Measurements from ENCODE around the gene CNPY4. TPM values are rescaled to one million over a fixed set of nuclear protein-coding genes. Genes with fewer than 3 reads are reported as not detected.

The CNPY4 gene
- polyA plus RNA-seq, 1 donor (not counting 4 experiments of a cell fraction or from before 2014, with no cell fraction given), result 9.9 TPM

DNA sequence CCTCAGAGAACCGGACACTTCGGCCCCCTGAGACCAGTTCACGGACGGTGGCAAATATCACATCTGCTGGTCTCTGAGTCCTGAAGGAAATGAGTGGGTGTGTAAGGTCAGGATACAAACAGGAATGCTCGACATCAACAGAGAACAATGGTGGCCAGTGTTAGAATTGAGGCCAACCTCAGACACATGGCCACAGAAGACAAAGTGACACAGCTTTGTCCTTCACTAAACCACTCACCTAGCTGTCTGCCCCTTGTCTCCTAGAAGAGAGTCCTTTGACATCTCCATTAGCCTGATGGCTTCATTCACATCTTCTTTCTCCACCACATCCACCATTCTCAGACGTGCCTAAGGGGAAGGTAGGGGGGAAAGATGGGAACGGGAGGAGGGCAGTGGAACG is 26.4 kb upstream of the CNPY4 start:
- FAIRE-seq, result no peak
- H3K9ac ChIP-seq (ENCODE audit: control insufficient read depth, extremely low read depth, insufficient read depth, low read length), result no peak overlapping the region
- H3K79me2 ChIP-seq (ENCODE audit: control insufficient read depth, insufficient read depth, low read length), result peaks cover 24% of the 10 kb centered on the region

GRCh38 chr7:100093498-100093897 is 25.9 kb upstream of the CNPY4 start:
- TF ChIP-seq EZH2 (IDR thresholded peaks at IDR 0.05; ENCODE audit: low read length) (no peak), CTCF (optimal IDR thresholded peaks at IDR 0.05 in 1 of 3, IDR thresholded peaks at IDR 0.05 in 1 of 3, conservative IDR thresholded peaks at IDR 0.05 in 1 of 3; ENCODE audit: extremely low read depth in 1 of 3, insufficient read depth in 2 of 3, low read length in 3 of 3) (no peak)
- no peaks in the 10 kb centered on the region for H3K9me3 ChIP-seq (ENCODE audit: control insufficient read depth, low read depth, low read length)
- no peak for DNase-seq (ENCODE audit: low read depth, low spot score)
- H3K79me2 ChIP-seq (ENCODE audit: control insufficient read depth, insufficient read depth, low read length), result peaks cover 28% of the 10 kb centered on the region
- no peak overlapping the region for H3K4me3 ChIP-seq (ENCODE audit: control insufficient read depth in 2 of 3, extremely low read depth in 1 of 3, insufficient read depth in 2 of 3, low read depth in 1 of 3, low read length in 3 of 3)
- H2AFZ ChIP-seq (ENCODE audit: control insufficient read depth, low read length), result no peak overlapping the region
- H3K9ac ChIP-seq (ENCODE audit: control insufficient read depth, extremely low read depth, insufficient read depth, low read length), result no peak overlapping the region
- no peaks in the 10 kb centered on the region for H3K9me1 ChIP-seq (ENCODE audit: control insufficient read depth, extremely low read depth, insufficient read depth, low read length)
- H3K27me3 ChIP-seq (ENCODE audit: control insufficient read depth, extremely low read depth, insufficient read depth, low read length), result no peaks in the 10 kb centered on the region
- H3K4me2 ChIP-seq (ENCODE audit: control insufficient read depth, extremely low read depth, insufficient read depth, low read depth, low read length), result no peak overlapping the region
- H3K4me1 ChIP-seq (ENCODE audit: control insufficient read depth, extremely low read depth, insufficient read depth, low read length), result peaks cover 8% of the 10 kb centered on the region
- H3K36me3 ChIP-seq (ENCODE audit: control insufficient read depth in 2 of 2, extremely low read depth in 1 of 2, insufficient read depth in 2 of 2, low read length in 2 of 2), result peaks cover 52 to 66% of the 10 kb centered on the region in 2 experiments
- dilution Hi-C loops (cut with MboI; ENCODE audit: extremely low pct_ligation_motif_present, low sequenced_read_pairs), result no loop called here
- no peak for FAIRE-seq
- peaks cover 6% of the 10 kb centered on the region for H4K20me1 ChIP-seq (ENCODE audit: control insufficient read depth, extremely low read depth, insufficient read depth, low read length)
- H3K27ac ChIP-seq (ENCODE audit: control insufficient read depth, insufficient read depth, low read length), result no peak overlapping the region

More for the DNA sequence above, 26.4 kb upstream of the CNPY4 start:
- no peak overlapping the region for H2AFZ ChIP-seq (ENCODE audit: control insufficient read depth, low read length)
- H3K9me1 ChIP-seq (ENCODE audit: control insufficient read depth, extremely low read depth, insufficient read depth, low read length), result no peaks in the 10 kb centered on the region
- peaks cover 6% of the 10 kb centered on the region for H4K20me1 ChIP-seq (ENCODE audit: control insufficient read depth, extremely low read depth, insufficient read depth, low read length)
- TF ChIP-seq EZH2 (IDR thresholded peaks at IDR 0.05; ENCODE audit: low read length), result no peak
- TF ChIP-seq CTCF (optimal IDR thresholded peaks at IDR 0.05 in 1 of 3, IDR thresholded peaks at IDR 0.05 in 1 of 3, conservative IDR thresholded peaks at IDR 0.05 in 1 of 3; ENCODE audit: extremely low read depth in 1 of 3, insufficient read depth in 2 of 3, low read length in 3 of 3), result no peak
- no peak overlapping the region for H3K4me2 ChIP-seq (ENCODE audit: control insufficient read depth, extremely low read depth, insufficient read depth, low read depth, low read length)
- no peak for DNase-seq (ENCODE audit: low read depth, low spot score)
- H3K4me1 ChIP-seq (ENCODE audit: control insufficient read depth, extremely low read depth, insufficient read depth, low read length), result peaks cover 12% of the 10 kb centered on the region
- dilution Hi-C loops (cut with MboI; ENCODE audit: extremely low pct_ligation_motif_present, low sequenced_read_pairs), result no loop called here
- H3K36me3 ChIP-seq (ENCODE audit: control insufficient read depth in 2 of 2, extremely low read depth in 1 of 2, insufficient read depth in 2 of 2, low read length in 2 of 2), result peaks cover 48 to 62% of the 10 kb centered on the region in 2 experiments
- H3K27ac ChIP-seq (ENCODE audit: control insufficient read depth, insufficient read depth, low read length), result no peak overlapping the region
- no peaks in the 10 kb centered on the region for H3K9me3 ChIP-seq (ENCODE audit: control insufficient read depth, low read depth, low read length)
- H3K27me3 ChIP-seq (ENCODE audit: control insufficient read depth, extremely low read depth, insufficient read depth, low read length), result no peaks in the 10 kb centered on the region
- H3K4me3 ChIP-seq (ENCODE audit: control insufficient read depth in 2 of 3, extremely low read depth in 1 of 3, insufficient read depth in 2 of 3, low read depth in 1 of 3, low read length in 3 of 3), result no peak overlapping the region
